ENCODE data around the gene DDHD1.

The DDHD1 gene

GRCh38 chr14:53032161-53032803 lies 120.8 kb downstream of the DDHD1 start:
- DNase-seq, result no peak

GRCh38 chr14:53027562-53027961 lies 125.6 kb downstream of the DDHD1 start:
- DNase-seq, result no peak

GRCh38 chr14:53027041-53027440 lies 126.1 kb downstream of the DDHD1 start:
- no peak for DNase-seq

GRCh38 chr14:53023325-53023724 lies 129.8 kb downstream of the DDHD1 start:
- no peak for DNase-seq

GRCh38 chr14:53022593-53022992 lies 130.5 kb downstream of the DDHD1 start:
- no peak for DNase-seq

- DNase-seq, result no peak
Observed at GRCh38 chr14:53020193-53020932, 132.8 kb downstream of the DDHD1 start.

DNA sequence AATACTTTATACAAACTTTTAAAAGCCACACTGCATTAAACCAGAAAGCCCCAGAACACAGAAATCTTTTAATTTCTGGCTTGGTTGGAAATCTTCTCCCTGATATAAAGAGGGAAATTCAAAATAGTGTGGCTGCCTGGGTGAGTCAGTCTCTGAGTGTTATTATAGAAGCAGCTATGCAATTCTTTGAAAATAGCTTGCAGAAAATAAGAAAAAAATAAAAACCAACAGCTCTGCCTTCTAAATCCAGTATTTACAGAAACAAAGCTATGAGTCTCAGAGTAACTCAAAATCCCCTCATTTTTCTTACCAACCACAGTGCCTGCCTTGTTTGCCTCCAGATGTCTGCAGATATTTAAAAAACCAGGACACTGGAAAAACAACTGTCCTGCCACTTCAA lies 133.7 kb downstream of the DDHD1 start:
- DNase-seq, result no peak

DNA sequence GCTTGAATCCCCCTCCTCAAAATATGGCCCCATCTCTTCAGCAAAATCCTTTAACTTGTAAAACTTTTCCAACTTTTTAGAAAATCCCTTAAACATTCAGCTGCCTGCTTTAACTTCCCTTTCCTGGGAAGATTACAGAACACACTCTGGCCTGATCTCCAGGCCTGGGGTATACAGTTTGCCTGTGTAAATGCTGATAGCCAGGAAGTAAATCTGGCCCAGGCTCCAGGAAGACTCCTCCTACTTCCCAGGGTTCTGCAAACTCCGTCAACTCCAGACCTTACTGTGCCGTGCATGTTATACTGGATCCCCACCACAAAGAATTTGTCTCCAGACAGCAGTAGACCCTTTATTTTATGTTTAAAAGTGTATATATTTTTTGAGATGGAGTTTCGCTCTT lies 135.3 kb downstream of the DDHD1 start:
- DNase-seq, result no peak

- no peak for DNase-seq
Observed at GRCh38 chr14:53016919-53017318, 136.2 kb downstream of the DDHD1 start.

DNA sequence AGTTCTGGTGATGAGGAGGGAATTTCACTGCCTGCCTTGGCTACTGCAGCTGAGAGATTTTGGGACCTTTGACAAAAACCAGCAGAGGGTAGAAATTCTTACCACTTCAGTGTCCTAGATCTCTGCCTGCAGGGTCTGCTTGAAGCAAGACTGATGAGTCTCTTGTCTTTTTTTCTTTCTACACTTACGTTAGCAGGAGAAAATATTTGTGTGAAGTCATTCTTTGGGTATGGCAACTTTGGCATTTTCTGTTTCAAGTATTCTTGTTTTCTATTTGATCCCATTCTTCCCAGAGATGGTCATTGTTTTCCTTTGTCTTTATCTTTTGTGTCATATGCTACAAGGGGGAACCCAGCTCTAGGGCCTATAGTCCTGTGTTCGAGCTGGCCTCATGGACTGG lies 136.6 kb downstream of the DDHD1 start:
- no peak for DNase-seq

- DNase-seq, result no peak
Observed at GRCh38 chr14:53011053-53011462, 142.1 kb downstream of the DDHD1 start.

- DNase-seq, result no peak
Observed at GRCh38 chr14:53010193-53011040, 142.7 kb downstream of the DDHD1 start.

- no peak for DNase-seq
Observed at GRCh38 chr14:53006931-53007562, 146.1 kb downstream of the DDHD1 start.

DNA sequence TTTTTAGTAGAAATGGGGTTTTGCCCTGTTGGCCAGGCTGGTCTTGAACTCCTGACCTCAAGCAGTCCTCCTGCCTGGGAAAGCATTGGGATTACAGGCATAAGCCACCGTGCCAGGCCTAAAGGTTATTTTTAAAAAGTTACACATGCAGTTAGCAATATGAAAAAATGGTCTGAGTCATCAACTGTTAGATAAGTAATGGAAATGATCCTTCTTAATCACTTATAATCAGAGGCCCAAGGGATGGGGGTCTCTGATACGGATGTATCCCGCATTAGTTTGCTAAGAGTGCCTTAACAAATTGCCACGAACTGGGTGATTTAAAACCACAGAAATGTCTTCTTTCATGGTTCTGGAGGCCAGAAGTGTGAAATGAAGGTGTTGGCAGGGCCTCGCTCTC lies 148.1 kb downstream of the DDHD1 start:
- DNase-seq, result no peak

- DNase-seq, result no peak
Observed at GRCh38 chr14:53003776-53004175, 149.3 kb downstream of the DDHD1 start.

GRCh38 chr14:53002576-53002975 lies 150.5 kb downstream of the DDHD1 start:
- DNase-seq, result no peak

DNA sequence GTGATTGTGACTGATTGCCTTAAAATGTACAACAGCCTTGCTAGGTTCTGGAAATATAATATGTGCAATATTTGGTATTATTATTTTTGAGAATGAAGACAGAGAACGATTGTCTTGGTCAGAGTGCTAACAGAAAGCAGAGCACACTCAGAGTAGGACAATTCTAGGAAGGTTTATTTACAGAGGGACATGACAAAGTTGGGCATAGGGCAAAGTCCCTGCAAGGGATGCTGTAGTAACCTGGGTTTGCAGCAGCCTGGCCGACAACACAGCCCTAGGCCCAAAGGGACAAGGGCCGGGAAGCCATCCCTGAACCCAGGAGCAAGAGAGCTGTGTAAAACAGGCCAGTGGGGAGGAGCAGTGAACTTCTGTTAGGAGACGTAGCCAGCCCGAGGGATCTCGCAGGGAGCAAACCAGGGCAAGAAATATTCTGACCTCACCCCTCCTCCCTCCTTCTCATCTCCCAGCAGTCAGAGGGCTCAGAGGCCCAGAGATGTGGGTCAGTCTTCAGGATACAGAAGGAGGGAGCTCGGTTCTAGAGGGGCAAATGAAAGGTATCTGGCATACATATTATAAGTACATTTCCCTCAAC lies 151.2 kb downstream of the DDHD1 start:
- DNase-seq, result no peak

GRCh38 chr14:52998376-52999015 lies 154.6 kb downstream of the DDHD1 start:
- DNase-seq, result no peak

- no peak for DNase-seq
Observed at GRCh38 chr14:52996493-52996892, 156.6 kb downstream of the DDHD1 start.

DNA sequence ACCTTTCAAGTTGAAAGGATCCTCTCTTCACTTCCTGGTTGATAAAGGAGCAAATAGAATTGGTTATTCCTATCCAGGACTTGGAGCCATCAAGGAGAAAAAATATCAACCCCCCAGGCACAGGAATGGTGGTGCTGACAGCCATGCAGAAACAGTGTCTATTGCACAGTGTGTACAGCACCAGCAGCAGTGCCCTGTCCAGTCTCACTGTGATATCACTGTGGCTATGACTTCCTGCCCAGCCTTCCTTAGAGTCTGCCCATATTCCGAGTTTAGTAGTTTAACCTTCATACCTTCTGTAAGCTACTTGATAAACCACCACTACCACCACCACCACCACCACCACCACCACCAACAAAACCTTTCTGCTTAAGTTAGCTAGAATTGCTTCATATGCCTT lies 157.1 kb downstream of the DDHD1 start:
- DNase-seq, result no peak

- DNase-seq, result no peak
Observed at GRCh38 chr14:52992236-52992870, 160.8 kb downstream of the DDHD1 start.

- DNase-seq, result no peak
Observed at GRCh38 chr14:52988139-52988538, 165.0 kb downstream of the DDHD1 start.

Data from stimulated activated CD4-positive, alpha-beta T cell treated with anti-CD3 and anti-CD28 coated beads, Interleukin-2, amount 100 ng/mL, for 48 hours (primary cell).